ENCODE data around the gene ULK1. TPM values are rescaled to one million over a fixed set of nuclear protein-coding genes. Genes with fewer than 3 reads are reported as not detected.
A peak's percentile ranks its signal among the peaks of the same experiment; 100 is the strongest.
"Not testable (repeated sequence)": the region's sequence is repeated elsewhere in the genome, so short reads cannot be mapped to it uniquely, and the experiment has no call there.

ULK1 gene
- total RNA-seq, 1 donor from 2014 or later = 111 TPM

GRCh38 chr12:131867891-131868675, 26.3 kb upstream of the ULK1 start:
- Mint-ChIP-seq H3K9me3 (ENCODE audit: low read depth) (no peaks in the 10 kb centered on the region), H3K36me3 (ENCODE audit: insufficient read depth) (no peaks in the 10 kb centered on the region), H3K4me1 (ENCODE audit: low read depth) (no peaks in the 10 kb centered on the region), H3K27ac (peak overlapping the region; percentile 72), H3K4me3 (ENCODE audit: low read depth) (no peak overlapping the region), H3K27me3 (peaks cover 4% of the 10 kb centered on the region)
- TF ChIP-seq CTCF (IDR thresholded peaks at IDR 0.05; ENCODE audit: unreplicated experiment) = no peak
- no peak for DNase-seq (ENCODE audit: low spot score, unreplicated experiment)

- DNase-seq (ENCODE audit: low spot score, unreplicated experiment) = no peak
- H3K4me1 Mint-ChIP-seq (ENCODE audit: low read depth) = no peaks in the 10 kb centered on the region
- H3K27ac Mint-ChIP-seq = no peak overlapping the region
- H3K36me3 Mint-ChIP-seq (ENCODE audit: insufficient read depth) = no peaks in the 10 kb centered on the region
- H3K9me3 Mint-ChIP-seq (ENCODE audit: low read depth) = peaks cover 3% of the 10 kb centered on the region
- no peak overlapping the region for H3K4me3 Mint-ChIP-seq (ENCODE audit: low read depth)
- TF ChIP-seq CTCF (IDR thresholded peaks at IDR 0.05; ENCODE audit: unreplicated experiment) = no peak
- peaks cover 4% of the 10 kb centered on the region for H3K27me3 Mint-ChIP-seq
Measured at GRCh38 chr12:131869871-131870418, 24.5 kb upstream of the ULK1 start.

- Mint-ChIP-seq H3K27ac (no peak overlapping the region), H3K27me3 (peaks cover 6% of the 10 kb centered on the region), H3K9me3 (ENCODE audit: low read depth) (peaks cover 3% of the 10 kb centered on the region), H3K4me1 (ENCODE audit: low read depth) (no peaks in the 10 kb centered on the region), H3K4me3 (ENCODE audit: low read depth) (no peak overlapping the region), H3K36me3 (ENCODE audit: insufficient read depth) (no peaks in the 10 kb centered on the region)
- DNase-seq (ENCODE audit: low spot score, unreplicated experiment) = no peak
- TF ChIP-seq CTCF (IDR thresholded peaks at IDR 0.05; ENCODE audit: unreplicated experiment) = no peak
Measured at GRCh38 chr12:131871677-131872076, 22.7 kb upstream of the ULK1 start.

GRCh38 chr12:131872154-131873051, 22.0 kb upstream of the ULK1 start:
- H3K9me3 Mint-ChIP-seq (ENCODE audit: low read depth) = peaks cover 3% of the 10 kb centered on the region
- no peak for TF ChIP-seq CTCF (IDR thresholded peaks at IDR 0.05; ENCODE audit: unreplicated experiment)
- H3K27me3 Mint-ChIP-seq = peaks cover 7% of the 10 kb centered on the region
- DNase-seq (ENCODE audit: low spot score, unreplicated experiment) = no peak
- no peaks in the 10 kb centered on the region for H3K36me3 Mint-ChIP-seq (ENCODE audit: insufficient read depth)
- H3K4me1 Mint-ChIP-seq (ENCODE audit: low read depth) = no peaks in the 10 kb centered on the region
- no peak overlapping the region for H3K27ac Mint-ChIP-seq
- no peak overlapping the region for H3K4me3 Mint-ChIP-seq (ENCODE audit: low read depth)

GRCh38 chr12:131873293-131873692, 21.1 kb upstream of the ULK1 start:
- Mint-ChIP-seq H3K27ac (no peak overlapping the region), H3K4me1 (ENCODE audit: low read depth) (no peaks in the 10 kb centered on the region), H3K27me3 (peaks cover 12% of the 10 kb centered on the region), H3K36me3 (ENCODE audit: insufficient read depth) (no peaks in the 10 kb centered on the region), H3K4me3 (ENCODE audit: low read depth) (no peak overlapping the region), H3K9me3 (ENCODE audit: low read depth) (peaks cover 3% of the 10 kb centered on the region)
- DNase-seq (ENCODE audit: low spot score, unreplicated experiment) = no peak
- no peak for TF ChIP-seq CTCF (IDR thresholded peaks at IDR 0.05; ENCODE audit: unreplicated experiment)

- H3K27me3 Mint-ChIP-seq = peaks cover 16% of the 10 kb centered on the region
- not testable (repeated sequence) for H3K4me3 Mint-ChIP-seq (ENCODE audit: low read depth); H3K27ac Mint-ChIP-seq; DNase-seq (ENCODE audit: low spot score, unreplicated experiment); H3K9me3 Mint-ChIP-seq (ENCODE audit: low read depth); H3K4me1 Mint-ChIP-seq (ENCODE audit: low read depth); H3K36me3 Mint-ChIP-seq (ENCODE audit: insufficient read depth)
Measured at GRCh38 chr12:131874972-131875371, 19.4 kb upstream of the ULK1 start.

- not testable (repeated sequence) for H3K4me3 Mint-ChIP-seq (ENCODE audit: low read depth); H3K27ac Mint-ChIP-seq; H3K9me3 Mint-ChIP-seq (ENCODE audit: low read depth); H3K36me3 Mint-ChIP-seq (ENCODE audit: insufficient read depth); H3K4me1 Mint-ChIP-seq (ENCODE audit: low read depth); DNase-seq (ENCODE audit: low spot score, unreplicated experiment)
- H3K27me3 Mint-ChIP-seq = peaks cover 19% of the 10 kb centered on the region
Measured at GRCh38 chr12:131877216-131877615, 17.2 kb upstream of the ULK1 start.

Measured in progenitor cell of endocrine pancreas (in vitro differentiated cells).